ENCODE measurements around the gene C3.

Gene C3

GRCh38 chr19:6730153-6730804 lies 9.8 kb upstream of the C3 start:
- H3K4me3 ChIP-seq (ENCODE audit: low read length), result no peak overlapping the region
- TF ChIP-seq ZNF274 (IDR thresholded peaks at IDR 0.05; ENCODE audit: low read depth, low read length), result no peak

GRCh38 chr19:6729573-6730152 lies 9.2 kb upstream of the C3 start:
- no peak overlapping the region for H3K4me3 ChIP-seq (ENCODE audit: low read length)
- no peak for TF ChIP-seq ZNF274 (IDR thresholded peaks at IDR 0.05; ENCODE audit: low read depth, low read length)

- no peak overlapping the region; the same call in 1 of the 2 replicates for H3K4me3 ChIP-seq (ENCODE audit: low read length)
- no peak for TF ChIP-seq ZNF274 (IDR thresholded peaks at IDR 0.05; ENCODE audit: low read depth, low read length)
Measured at GRCh38 chr19:6728346-6728745, 7.9 kb upstream of the C3 start.

GRCh38 chr19:6725513-6726231 lies 5.2 kb upstream of the C3 start:
- TF ChIP-seq ZNF274 (IDR thresholded peaks at IDR 0.05; ENCODE audit: low read depth, low read length), result no peak
- H3K4me3 ChIP-seq (ENCODE audit: low read length), result no peak overlapping the region

- H3K4me3 ChIP-seq (ENCODE audit: low read length), result no peak overlapping the region
- no peak for TF ChIP-seq ZNF274 (IDR thresholded peaks at IDR 0.05; ENCODE audit: low read depth, low read length)
Measured at GRCh38 chr19:6724631-6725492, 4.4 kb upstream of the C3 start.

GRCh38 chr19:6723738-6724137 lies 3.3 kb upstream of the C3 start:
- H3K4me3 ChIP-seq (ENCODE audit: low read length), result no peak overlapping the region
- no peak for TF ChIP-seq ZNF274 (IDR thresholded peaks at IDR 0.05; ENCODE audit: low read depth, low read length)

GRCh38 chr19:6723108-6723618 lies 2.7 kb upstream of the C3 start:
- no peak overlapping the region for H3K4me3 ChIP-seq (ENCODE audit: low read length)
- TF ChIP-seq ZNF274 (IDR thresholded peaks at IDR 0.05; ENCODE audit: low read depth, low read length), result no peak

GRCh38 chr19:6721773-6722172 lies 1.3 kb upstream of the C3 start:
- H3K4me3 ChIP-seq (ENCODE audit: low read length), result no peak overlapping the region; the same call in 1 of the 2 replicates
- no peak for TF ChIP-seq ZNF274 (IDR thresholded peaks at IDR 0.05; ENCODE audit: low read depth, low read length)

GRCh38 chr19:6721138-6721474 lies 656 bp upstream of the C3 start:
- H3K4me3 ChIP-seq (ENCODE audit: low read length), result no peak overlapping the region
- no peak for TF ChIP-seq ZNF274 (IDR thresholded peaks at IDR 0.05; ENCODE audit: low read depth, low read length)

- no peak overlapping the region for H3K4me3 ChIP-seq (ENCODE audit: low read length)
- no peak for TF ChIP-seq ZNF274 (IDR thresholded peaks at IDR 0.05; ENCODE audit: low read depth, low read length)
Measured at GRCh38 chr19:6719992-6720368, 470 bp downstream of the C3 start.

GRCh38 chr19:6719540-6719861 lies 949 bp downstream of the C3 start:
- H3K4me3 ChIP-seq (ENCODE audit: low read length), result no peak overlapping the region
- TF ChIP-seq ZNF274 (IDR thresholded peaks at IDR 0.05; ENCODE audit: low read depth, low read length), result no peak

- no peak overlapping the region for H3K4me3 ChIP-seq (ENCODE audit: low read length)
Measured at GRCh38 chr19:6718741-6719539, 1.5 kb downstream of the C3 start.

GRCh38 chr19:6718111-6718740 lies 2.2 kb downstream of the C3 start:
- H3K4me3 ChIP-seq (ENCODE audit: low read length), result no peak overlapping the region
- TF ChIP-seq ZNF274 (IDR thresholded peaks at IDR 0.05; ENCODE audit: low read depth, low read length), result no peak

More at GRCh38 chr19:6718741-6719539, 1.5 kb downstream of the C3 start:
- no peak for TF ChIP-seq ZNF274 (IDR thresholded peaks at IDR 0.05; ENCODE audit: low read depth, low read length)
